PC-9 (cell line): ENCODE results near the gene IQCK.

Experiments used
- CTCF ChIP-seq: fragments of 200-600 bp; sonication (generic); conservative IDR thresholded peaks from 2 replicates; pipeline ENCODE4 v1.6.1; 2017; ENCODE audit warnings: mixed run types, antibody characterized with exemption, mild to moderate bottlenecking, moderate library complexity
- EZH2 ChIP-seq: fragments of 200-600 bp; sonication (generic); IDR thresholded peaks from 2 replicates; pipeline ENCODE4 v1.8.0; 2017; ENCODE audit warnings: antibody characterized with exemption, low read depth

- TF ChIP-seq CTCF = no peak
- TF ChIP-seq EZH2 = no peak
Observed at GRCh38 chr16:19817122-19817521, 99.1 kb downstream of the IQCK start.
